Osteoblast (primary cell): Measurements from ENCODE around the gene TBL2. TPM values are rescaled to one million over a fixed set of nuclear protein-coding genes. Genes with fewer than 3 reads are reported as not detected.
"Not testable (repeated sequence)": the region's sequence is repeated elsewhere in the genome, so short reads cannot be mapped to it uniquely, and the experiment has no call there.

Experiments used
- DNase-seq: peaks from one replicate; pipeline ENCODE4 v3.0.0; 2011; ENCODE audit warnings: low spot score, mixed read lengths; ENCODE audit not compliant: insufficient read length; ENCODE audit errors: missing footprints
- H2AFZ ChIP-seq: 2 replicates; pipeline ENCODE4 v1.6.0; 2011; ENCODE audit warnings: mild to moderate bottlenecking, low read length
- H3K27ac ChIP-seq: 2 replicates; pipeline ENCODE4 v1.5.1; 2011; ENCODE audit warnings: mild to moderate bottlenecking, low read depth, low read length, moderate library complexity
- H3K27me3 ChIP-seq: 2 replicates; pipeline ENCODE4 v1.6.0; 2012; ENCODE audit warnings: mild to moderate bottlenecking, control low read depth, inconsistent platforms, low read length, moderate library complexity; ENCODE audit not compliant: insufficient read depth
- H3K36me3 ChIP-seq: 2 replicates; pipeline ENCODE4 v1.5.1; 2011; ENCODE audit warnings: mild to moderate bottlenecking, low read length, control low read depth, moderate library complexity; ENCODE audit not compliant: insufficient read depth
- H3K4me1 ChIP-seq: 2 replicates; pipeline ENCODE4 v1.5.1; 2011; ENCODE audit warnings: mild to moderate bottlenecking, low read length, control low read depth, moderate library complexity; ENCODE audit not compliant: insufficient read depth
- H3K4me2 ChIP-seq: 2 replicates; pipeline ENCODE4 v1.6.0; 2011; ENCODE audit warnings: mild to moderate bottlenecking, low read length; ENCODE audit not compliant: insufficient read depth
- H3K4me3 ChIP-seq: fragments of 200-600 bp; sonication (generic); 3 replicates; pipeline ENCODE4 v1.5.1; 2012; ENCODE audit warnings: mild to moderate bottlenecking, low read length, inconsistent platforms; ENCODE audit not compliant: insufficient read depth
- H3K79me2 ChIP-seq: 2 replicates; pipeline ENCODE4 v1.6.0; 2012; ENCODE audit warnings: mild to moderate bottlenecking, low read length, control low read depth, inconsistent platforms; ENCODE audit not compliant: insufficient read depth
- H3K9me3 ChIP-seq: 2 replicates; pipeline ENCODE4 v1.5.1; 2011; ENCODE audit warnings: low read depth, low read length, control low read depth
- H4K20me1 ChIP-seq: 2 replicates; pipeline ENCODE4 v1.6.0; 2012; ENCODE audit warnings: mild to moderate bottlenecking, low read length, control low read depth; ENCODE audit not compliant: insufficient read depth
- total RNA-seq: library from RNA; depleted of rRNA; stranded (reverse); fragments of >200 nt; gene quantifications from 2 replicates; pipeline ENCODE4 v1.2.3, GENCODE V29; 2012
- TF ChIP-seq, protein P1 (sequence below): IDR thresholded peaks from 2 replicates; pipeline ENCODE4 v1.5.1; 2011; ENCODE audit warnings: mild to moderate bottlenecking, low read depth, low read length, moderate library complexity; ENCODE audit errors: extremely low read depth

Gene TBL2
- total RNA-seq, 1 donor = 56.1 TPM

DNA sequence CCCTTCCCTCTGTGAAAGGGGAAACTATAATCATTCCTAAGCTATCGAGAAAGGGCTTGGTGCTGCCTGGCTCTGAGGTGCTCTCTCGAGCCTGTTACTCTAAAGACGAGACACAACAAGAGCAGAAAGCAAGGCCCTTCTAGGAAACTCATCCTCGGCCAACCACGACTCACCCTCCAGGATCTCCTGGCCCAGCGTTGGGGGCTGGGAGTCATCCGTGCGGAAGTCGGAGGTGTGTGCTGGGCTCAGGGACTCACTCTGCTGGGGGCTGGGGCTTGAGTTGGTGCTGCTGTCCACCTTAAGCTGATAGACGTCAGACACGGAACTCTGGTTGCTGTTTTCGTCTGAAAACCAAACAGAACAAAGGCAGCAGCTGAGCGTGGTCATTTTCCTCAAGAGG lies 38.7 kb downstream of the TBL2 start:
- H3K27ac ChIP-seq = no peak overlapping the region
- H2AFZ ChIP-seq = no peak overlapping the region
- peaks cover 69% of the 10 kb centered on the region for H3K36me3 ChIP-seq
- DNase-seq = no peak
- TF ChIP-seq, protein P1, sequence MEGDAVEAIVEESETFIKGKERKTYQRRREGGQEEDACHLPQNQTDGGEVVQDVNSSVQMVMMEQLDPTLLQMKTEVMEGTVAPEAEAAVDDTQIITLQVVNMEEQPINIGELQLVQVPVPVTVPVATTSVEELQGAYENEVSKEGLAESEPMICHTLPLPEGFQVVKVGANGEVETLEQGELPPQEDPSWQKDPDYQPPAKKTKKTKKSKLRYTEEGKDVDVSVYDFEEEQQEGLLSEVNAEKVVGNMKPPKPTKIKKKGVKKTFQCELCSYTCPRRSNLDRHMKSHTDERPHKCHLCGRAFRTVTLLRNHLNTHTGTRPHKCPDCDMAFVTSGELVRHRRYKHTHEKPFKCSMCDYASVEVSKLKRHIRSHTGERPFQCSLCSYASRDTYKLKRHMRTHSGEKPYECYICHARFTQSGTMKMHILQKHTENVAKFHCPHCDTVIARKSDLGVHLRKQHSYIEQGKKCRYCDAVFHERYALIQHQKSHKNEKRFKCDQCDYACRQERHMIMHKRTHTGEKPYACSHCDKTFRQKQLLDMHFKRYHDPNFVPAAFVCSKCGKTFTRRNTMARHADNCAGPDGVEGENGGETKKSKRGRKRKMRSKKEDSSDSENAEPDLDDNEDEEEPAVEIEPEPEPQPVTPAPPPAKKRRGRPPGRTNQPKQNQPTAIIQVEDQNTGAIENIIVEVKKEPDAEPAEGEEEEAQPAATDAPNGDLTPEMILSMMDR = no peak
- no peaks in the 10 kb centered on the region for H3K4me1 ChIP-seq
- H3K4me3 ChIP-seq = no peak overlapping the region
- H3K79me2 ChIP-seq = peaks cover 42% of the 10 kb centered on the region
- no peak overlapping the region for H3K4me2 ChIP-seq
- H4K20me1 ChIP-seq = peaks cover 13% of the 10 kb centered on the region
- no peaks in the 10 kb centered on the region for H3K9me3 ChIP-seq
- H3K27me3 ChIP-seq = no peaks in the 10 kb centered on the region

DNA sequence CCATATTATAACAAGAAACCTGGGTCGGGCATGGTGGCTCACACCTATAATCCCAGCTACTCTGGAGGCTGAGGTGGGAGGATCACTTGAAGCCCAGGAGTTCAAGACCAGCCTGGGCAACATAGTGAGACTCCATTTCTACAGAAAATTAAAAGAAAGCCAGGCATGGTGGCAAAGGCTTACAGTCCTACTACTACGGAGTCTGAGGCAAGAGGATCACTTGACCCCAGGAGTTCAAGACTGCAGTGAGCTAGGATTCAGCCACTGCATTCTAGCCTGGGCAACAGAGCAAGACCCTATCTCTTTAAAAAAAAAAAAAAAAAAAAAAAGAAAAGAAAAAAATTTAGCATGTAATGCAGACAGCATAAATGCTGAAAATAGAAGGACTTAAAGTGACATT lies 39.9 kb downstream of the TBL2 start:
- Histone ChIP-seq H3K36me3 (peaks cover 67% of the 10 kb centered on the region), H4K20me1 (peaks cover 10% of the 10 kb centered on the region), H3K79me2 (peaks cover 31% of the 10 kb centered on the region)
- H3K4me3 ChIP-seq, H3K4me2 ChIP-seq, H3K27ac ChIP-seq, DNase-seq, H3K9me3 ChIP-seq, H3K27me3 ChIP-seq, H3K4me1 ChIP-seq, H2AFZ ChIP-seq: not testable (repeated sequence)

DNA sequence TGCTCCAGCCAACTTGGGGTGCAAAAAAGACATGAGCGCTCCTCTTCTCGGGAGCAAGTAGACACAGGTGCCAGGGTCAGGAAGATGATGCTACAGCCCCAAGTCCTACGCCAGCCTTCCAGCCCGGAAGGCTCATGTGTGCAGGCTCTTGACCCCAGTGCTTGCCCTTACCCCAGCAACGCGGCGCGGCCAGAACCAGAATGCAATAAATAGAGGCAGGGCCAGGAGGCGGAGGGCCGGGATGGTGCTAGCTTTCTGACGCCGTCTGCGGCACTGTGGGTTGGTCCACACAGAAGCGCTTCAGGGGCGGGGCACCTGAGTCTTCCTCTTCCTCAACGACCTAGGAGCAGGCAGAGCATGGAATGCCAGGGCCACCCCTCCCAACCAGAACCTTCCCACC lies 41.3 kb downstream of the TBL2 start:
- H3K36me3 ChIP-seq = peaks cover 55% of the 10 kb centered on the region
- TF ChIP-seq, protein P1 = no peak
- H3K27me3 ChIP-seq = no peaks in the 10 kb centered on the region
- H3K27ac ChIP-seq = no peak overlapping the region
- H3K4me1 ChIP-seq = no peaks in the 10 kb centered on the region
- peaks cover 16% of the 10 kb centered on the region for H3K79me2 ChIP-seq
- no peaks in the 10 kb centered on the region for H3K9me3 ChIP-seq
- H4K20me1 ChIP-seq = peaks cover under 1% of the 10 kb centered on the region
- H3K4me3 ChIP-seq = no peak overlapping the region
- DNase-seq = no peak
- H2AFZ ChIP-seq = no peak overlapping the region
- H3K4me2 ChIP-seq = no peak overlapping the region

DNA sequence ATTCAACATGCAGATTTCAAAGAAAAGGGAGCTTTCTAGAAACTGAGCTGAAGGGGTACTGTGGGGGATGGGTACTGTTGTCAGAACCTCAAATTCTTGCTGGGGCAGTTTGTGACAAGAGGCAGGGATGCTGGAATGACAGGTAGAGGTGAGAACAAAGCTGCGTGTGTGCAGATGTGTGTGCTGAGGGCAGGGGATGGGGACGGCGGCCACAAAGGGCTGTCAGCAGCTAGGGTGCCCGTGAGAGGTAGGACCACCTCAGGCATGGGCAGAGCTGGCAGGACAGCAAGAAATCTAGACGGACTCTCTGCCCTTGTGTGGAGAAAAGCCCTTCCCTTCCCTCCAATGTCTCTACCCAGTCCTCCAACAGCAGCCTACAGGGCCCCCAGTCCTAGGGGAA lies 41.9 kb downstream of the TBL2 start:
- no peak overlapping the region for H3K4me3 ChIP-seq
- H3K4me1 ChIP-seq = no peaks in the 10 kb centered on the region
- no peaks in the 10 kb centered on the region for H4K20me1 ChIP-seq
- TF ChIP-seq, protein P1 = no peak
- no peaks in the 10 kb centered on the region for H3K27me3 ChIP-seq
- no peak overlapping the region for H3K4me2 ChIP-seq
- no peaks in the 10 kb centered on the region for H3K9me3 ChIP-seq
- no peak overlapping the region for H3K27ac ChIP-seq
- H3K79me2 ChIP-seq = peaks cover 11% of the 10 kb centered on the region
- DNase-seq = no peak
- no peak overlapping the region for H2AFZ ChIP-seq
- H3K36me3 ChIP-seq = peaks cover 51% of the 10 kb centered on the region

DNA sequence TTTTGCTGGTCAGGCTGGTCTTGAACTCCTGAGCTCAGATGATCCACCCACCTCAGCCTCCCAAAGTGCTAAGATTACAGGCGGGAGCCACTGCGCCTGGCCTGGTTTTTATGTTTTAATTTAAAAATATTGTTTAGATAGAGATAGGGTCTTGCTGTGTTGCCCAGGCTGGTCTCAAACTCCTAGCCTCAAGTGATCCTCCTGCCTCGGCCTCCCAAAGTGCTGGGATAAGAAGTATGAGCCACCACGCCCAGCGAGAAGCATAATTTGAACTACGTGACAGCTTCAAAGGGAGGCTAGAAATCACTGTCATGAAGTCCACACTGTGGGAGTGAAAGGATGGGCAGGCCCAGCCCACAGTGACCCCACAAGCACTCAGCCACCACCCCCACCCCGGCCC lies 42.5 kb downstream of the TBL2 start:
- not testable (repeated sequence) for H3K27ac ChIP-seq, H2AFZ ChIP-seq, H3K4me1 ChIP-seq, H3K4me2 ChIP-seq, H3K79me2 ChIP-seq, H3K27me3 ChIP-seq, H3K4me3 ChIP-seq, DNase-seq, H4K20me1 ChIP-seq, H3K9me3 ChIP-seq
- peaks cover 51% of the 10 kb centered on the region for H3K36me3 ChIP-seq
